HT-29 (cell line): ENCODE results near the gene ZDHHC11B. TPM values are rescaled to one million over a fixed set of nuclear protein-coding genes. Genes with fewer than 3 reads are reported as not detected.
"Not testable (repeated sequence)": the region's sequence is repeated elsewhere in the genome, so short reads cannot be mapped to it uniquely, and the experiment has no call there.

Source experiments
- DNase-seq: peaks from one replicate; pipeline ENCODE4 v3.0.0-alpha.2; 2015; ENCODE audit warnings: low spot score
- total RNA-seq: library from RNA; depleted of rRNA; stranded (reverse); fragments of >200 nt; shearing (Covaris generic); gene quantifications from 2 replicates; pipeline ENCODE4 v1.2.3, GENCODE V29; 2014

ZDHHC11B gene
- total RNA-seq, 1 experiment from 2014 or later: 5.2 TPM

- DNase-seq: not testable (repeated sequence)
Measured at GRCh38 chr5:769485-770145, 14.9 kb downstream of the ZDHHC11B start.

GRCh38 chr5:766666-767431 is 17.7 kb downstream of the ZDHHC11B start:
- no peak for DNase-seq

- DNase-seq: no peak
Measured at GRCh38 chr5:765948-766631, 18.4 kb downstream of the ZDHHC11B start.

DNA sequence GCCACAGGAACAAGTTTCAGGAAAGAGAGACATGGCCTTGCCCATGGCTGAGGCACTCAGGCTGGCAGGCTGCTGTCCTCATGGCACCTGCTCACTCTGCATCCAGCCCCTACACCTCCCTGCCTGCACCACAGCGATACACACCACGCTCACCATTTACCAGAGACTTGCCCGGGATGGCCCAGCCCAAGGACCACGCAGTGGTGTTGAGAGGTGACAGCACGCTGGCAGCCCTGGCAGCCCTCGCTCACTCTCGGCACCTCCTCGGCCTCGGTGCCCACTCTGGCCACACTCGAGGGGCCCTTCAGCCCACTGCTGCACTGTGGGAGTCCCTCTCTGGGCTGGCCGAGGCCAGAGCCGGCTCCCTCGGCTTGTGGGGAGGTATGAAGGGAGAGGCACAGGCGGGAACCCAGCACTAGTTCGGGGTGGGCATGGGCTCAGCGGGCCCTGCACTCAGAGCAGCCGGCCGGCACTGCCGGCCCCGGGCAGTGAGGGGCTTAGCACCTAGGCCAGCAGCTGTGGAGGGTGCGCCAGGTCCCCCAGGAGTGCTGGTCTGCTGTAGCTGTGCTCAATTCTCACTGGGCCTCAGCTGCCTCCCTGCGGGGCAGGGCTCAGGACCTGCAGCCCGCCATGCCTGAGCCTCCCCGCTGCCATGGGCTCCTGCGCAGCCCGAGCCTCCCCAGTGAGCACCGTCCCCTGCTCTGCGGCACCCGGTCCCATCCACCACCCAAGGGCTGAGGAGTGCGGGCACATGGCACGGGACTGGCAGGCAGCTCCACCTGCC is 20.3 kb downstream of the ZDHHC11B start:
- no peak for DNase-seq

- no peak for DNase-seq
Measured at GRCh38 chr5:763397-763796, 21.1 kb downstream of the ZDHHC11B start.

- DNase-seq: not testable (repeated sequence)
Measured at GRCh38 chr5:762996-763395, 21.5 kb downstream of the ZDHHC11B start.

DNA sequence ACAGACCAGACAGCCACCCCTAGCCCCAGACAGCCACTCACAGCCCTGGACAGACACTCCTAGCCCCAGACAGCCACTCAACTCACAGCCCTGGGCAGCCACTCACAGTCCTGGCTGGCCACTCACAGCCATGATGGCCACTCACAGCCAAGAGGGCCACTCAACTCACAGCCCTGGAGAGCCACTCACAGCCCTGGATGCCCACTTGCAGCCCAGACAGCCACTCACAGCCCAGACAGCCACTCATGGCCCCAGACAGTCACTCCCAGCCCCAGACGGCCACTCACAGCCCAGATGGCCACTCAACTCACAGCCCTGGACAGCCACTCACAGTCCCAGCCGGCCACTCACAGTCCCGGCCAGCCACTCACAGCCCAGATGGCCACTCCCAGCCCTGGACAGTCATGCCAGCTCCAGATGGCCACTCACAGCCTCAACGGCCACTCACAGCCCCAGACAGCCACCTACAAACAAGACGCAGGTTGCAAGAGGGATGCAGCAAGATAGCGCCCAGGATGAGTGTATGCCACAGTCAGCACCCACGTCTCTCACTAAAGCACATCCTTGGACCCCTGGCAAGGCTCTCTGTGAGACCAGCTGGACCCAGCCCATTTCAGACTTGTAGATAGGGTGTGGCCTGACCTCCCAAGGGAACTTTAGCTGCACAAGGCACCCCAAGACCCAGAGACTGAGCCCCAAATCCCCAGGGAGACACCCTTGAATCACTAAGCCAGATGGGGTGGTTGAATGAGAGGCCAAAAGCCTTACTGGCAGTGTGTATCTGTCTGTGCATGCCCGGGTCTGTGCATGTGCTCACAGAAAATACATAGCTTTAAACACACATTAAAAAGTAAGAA is 22.4 kb downstream of the ZDHHC11B start:
- DNase-seq: no peak

DNA sequence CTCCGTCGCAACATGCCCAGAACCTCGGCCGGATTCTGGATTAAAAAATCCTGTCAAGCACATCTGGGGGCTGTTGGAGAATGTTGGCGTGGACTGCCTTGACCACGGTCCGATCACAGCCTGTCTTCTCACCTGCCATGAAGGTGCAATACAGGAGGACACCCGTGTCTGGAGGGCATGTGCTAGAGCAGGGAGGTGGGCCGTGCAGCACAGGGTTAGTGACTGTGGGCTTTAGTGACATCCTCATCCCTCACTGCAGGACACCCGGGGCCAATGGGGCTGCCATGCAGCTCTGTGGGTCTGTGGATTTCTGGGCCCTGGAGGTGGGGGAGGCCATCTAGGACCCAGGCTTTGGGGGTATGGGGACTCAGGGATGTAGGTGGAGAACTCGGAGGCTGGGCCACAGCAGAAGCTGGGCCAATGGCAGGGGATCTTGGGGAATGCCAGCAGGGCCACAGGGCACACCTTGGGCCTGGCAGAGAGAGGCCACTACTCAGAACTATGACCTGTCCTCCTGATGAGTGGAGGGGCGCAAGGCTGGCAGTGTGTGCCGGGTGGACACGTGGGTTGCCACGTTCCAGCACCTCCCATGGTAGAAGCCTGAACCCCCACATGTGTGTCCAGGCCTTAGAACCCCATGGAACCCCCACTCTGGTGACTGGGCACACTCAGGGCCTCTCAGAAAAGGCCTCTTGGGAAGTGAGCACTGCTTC is 23.3 kb downstream of the ZDHHC11B start:
- DNase-seq: no peak

- DNase-seq: no peak
Measured at GRCh38 chr5:760363-761058, 24.0 kb downstream of the ZDHHC11B start.

DNA sequence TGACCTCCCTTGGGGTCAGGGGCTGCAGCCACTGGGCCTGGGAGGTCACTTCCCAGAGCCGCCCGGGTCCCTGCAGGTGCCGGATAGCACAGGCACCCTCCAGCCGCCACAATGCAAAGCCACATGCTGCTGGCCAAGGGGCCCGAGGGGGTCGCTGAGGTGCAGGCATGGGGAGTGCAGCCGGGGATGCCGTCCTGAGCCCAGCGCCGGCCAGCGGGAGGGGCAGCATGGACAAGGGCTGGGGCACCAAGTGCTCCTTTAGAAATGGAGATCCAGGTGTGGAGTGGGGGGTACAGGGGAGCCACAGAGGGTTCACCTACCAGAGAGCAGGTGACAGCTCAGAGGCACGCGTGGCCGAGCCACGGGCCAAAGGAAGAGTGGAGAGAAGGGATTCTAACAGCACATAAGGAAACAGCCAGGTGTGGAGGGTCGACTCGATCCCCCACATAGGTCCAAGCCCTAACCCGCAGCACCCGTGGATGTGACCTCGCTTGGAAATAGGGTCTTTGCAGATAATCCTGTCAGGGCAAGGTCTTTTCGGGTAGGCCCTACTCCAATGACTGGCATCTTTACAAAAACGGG is 24.7 kb downstream of the ZDHHC11B start:
- no peak for DNase-seq

DNA sequence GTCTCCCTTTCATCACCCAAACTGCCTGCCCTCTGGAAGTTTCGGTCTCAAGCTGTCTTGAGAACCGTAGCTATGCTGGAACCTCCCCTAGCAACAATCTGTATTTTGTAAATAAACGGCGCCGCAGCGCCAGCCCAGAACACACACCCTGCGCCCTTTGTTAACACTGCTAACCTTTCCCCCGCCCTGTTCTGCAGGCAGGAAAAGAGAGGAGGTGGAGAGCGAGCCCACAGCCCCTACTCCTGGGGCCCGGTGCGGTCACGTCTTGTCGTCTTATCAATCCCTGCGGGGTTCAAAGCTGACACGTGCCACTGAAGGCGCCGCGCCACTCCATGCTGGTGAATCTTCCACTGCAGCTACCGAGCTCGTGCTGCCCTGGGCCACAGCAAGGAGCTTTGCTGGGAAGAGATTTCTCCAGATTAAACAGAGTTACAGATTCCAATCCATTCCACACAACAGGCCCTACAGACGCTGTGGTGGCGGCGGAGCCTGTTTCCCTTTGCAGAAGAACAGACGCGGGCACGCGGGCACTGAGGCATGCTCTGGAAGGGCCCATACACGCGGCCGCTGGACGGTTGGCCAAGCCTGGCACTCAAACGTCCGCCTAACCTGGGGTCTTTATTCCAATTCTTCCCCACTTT is 25.3 kb downstream of the ZDHHC11B start:
- peak; percentile 95 for DNase-seq

DNA sequence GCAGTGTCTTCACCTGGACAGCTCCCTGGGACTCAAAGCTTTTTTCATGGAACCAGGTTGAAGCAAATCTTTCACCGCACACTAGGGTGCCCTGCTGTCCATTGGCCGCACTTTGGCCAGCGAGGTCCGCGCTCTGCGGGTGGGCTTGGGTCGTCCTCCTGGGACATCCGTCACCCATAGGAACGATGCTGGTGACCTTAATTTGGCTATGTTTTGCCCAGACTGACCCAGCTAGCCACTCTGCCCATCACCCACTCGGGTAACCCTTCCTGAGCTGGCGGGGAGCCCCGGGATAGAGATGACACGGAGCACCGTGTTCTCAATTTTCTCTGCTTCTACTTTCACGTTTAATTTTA is 25.9 kb downstream of the ZDHHC11B start:
- no peak for DNase-seq

DNA sequence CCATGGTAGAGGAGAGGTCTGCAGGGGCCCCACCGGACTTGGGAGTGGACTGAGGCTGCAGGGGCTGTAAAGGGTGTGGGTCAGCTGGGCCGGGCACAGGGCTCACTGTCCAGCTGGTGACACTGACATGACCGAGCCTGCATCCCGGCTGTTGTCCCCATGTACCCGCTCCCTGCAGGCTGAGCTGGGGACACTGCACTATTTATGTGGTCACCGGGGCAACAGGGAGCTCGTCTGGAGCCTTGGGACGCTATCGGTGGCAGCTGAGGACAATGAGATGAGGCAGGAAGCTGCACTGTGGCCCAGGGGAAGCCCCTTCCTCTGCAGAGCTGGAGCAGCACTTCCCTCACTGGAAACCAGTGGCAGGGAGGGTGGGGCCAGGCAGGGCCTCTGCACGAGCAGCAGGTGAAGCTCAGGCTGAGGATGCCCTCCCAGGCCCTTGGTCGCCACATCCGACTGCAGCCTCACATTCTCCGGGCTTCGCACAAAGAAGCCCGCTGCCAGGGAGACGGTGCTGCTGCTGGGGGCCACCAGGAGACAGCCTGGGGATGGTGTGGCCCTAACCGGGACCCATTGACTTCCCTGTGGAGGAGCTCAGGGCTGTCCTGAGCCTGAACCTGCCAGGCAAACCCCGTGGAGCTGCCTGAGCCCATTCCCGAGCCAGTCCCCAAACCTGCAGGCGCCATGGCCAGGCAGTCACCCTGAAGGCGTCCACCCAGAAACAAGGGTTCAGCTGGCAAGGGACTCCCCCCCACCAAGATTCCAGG is 26.4 kb downstream of the ZDHHC11B start:
- DNase-seq: peak; percentile 74

GRCh38 chr5:757346-757930 is 27.1 kb downstream of the ZDHHC11B start:
- DNase-seq: no peak

DNA sequence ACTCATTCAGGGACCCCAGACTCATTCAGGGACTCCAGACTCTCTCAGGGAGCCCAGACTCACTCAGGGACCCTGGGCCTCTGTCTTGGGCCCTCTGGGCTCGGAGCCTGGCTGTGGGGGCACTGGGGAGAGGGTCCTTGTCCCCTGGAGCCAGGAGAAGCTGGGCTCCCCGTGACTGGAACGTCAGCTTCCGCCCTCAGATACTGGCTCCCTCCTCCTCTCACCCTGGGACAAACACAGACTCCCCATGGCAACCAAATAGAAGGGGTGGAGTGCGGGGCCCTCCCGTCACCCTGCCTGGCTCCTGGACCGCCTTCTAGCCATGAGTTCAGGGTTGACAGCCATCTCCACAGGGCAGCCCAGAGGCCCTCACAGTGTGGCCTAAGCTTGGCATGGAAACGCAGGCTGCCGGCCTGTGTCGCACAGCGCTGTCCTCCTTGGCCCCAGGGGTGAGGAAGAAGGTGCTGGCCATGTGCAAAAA is 27.6 kb downstream of the ZDHHC11B start:
- DNase-seq: peak; percentile 82

DNA sequence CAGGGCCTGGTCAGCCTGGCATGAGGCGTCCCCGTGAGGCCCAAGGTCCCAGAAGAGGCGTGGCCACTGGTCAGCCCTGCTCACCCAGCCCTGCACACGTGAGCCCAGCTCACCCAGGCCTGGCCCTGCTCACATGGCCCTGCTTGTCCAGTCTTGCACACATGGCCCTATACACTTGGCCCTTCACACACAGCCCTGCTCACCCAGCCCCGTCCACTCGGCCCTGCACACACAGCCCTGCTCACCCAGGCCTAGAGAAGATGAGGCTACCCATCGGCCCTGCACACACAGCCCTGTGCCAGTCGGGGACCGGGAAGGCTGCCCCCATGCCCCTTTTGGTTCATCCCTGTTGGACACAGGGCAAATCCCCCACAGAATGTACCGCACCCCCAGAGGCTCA is 28.4 kb downstream of the ZDHHC11B start:
- DNase-seq: peak; percentile 26

- DNase-seq: not testable (repeated sequence)
Measured at GRCh38 chr5:754143-754632, 30.3 kb downstream of the ZDHHC11B start.
